HEK293 (cell line): ENCODE results near the gene GPD1.

Experiments
- REST ChIP-seq: fragments of 450-650 bp; formaldehyde crosslinking; IDR thresholded peaks from 2 replicates; pipeline ENCODE4 v1.5.1; 2016; ENCODE audit warnings: missing biosample characterization, missing genetic modification characterization
- ZSCAN23 ChIP-seq: fragments of 450-650 bp; formaldehyde crosslinking; IDR thresholded peaks from 2 replicates; pipeline ENCODE4 v1.5.1; 2016; ENCODE audit warnings: missing biosample characterization, missing genetic modification characterization

DNA sequence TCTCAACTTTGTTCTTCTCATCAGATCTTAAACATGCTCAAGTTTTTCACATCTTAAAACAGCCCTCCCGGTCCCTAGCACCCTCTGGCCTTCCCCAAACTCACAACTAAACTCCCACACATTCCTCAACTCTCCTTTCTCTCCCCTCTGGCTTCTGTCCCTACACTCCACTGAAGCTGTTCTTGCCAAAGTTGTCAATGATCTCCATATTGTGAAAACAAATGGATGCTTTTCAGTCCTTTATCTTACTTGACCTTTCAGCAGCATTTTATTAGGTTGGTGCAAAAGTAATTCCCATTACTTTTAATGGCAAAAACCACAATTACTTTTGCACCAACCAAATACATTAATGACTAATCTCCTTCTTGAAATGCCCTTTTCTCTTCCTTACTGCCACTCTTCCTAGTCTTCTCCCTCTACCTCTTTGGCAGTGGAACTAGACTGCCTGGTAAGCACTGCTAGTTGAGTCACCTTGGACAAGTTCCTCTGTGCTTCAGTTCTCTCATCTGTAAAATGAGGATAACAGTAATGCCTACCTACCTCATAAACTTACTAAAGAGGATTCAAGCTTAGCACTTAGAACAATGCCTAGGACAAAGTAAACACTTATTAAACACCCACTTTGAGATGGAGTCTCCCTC is 47.4 kb downstream of the GPD1 start:
- TF ChIP-seq REST (tag by site-specific recombination) (no peak), ZSCAN23 (tag by site-specific recombination) (no peak)
